D341Med (cell line): ENCODE measurements around the gene KRT8.
"Not testable (repeated sequence)": the region's sequence is repeated elsewhere in the genome, so short reads cannot be mapped to it uniquely, and the experiment has no call there.

Experiments used
- DNase-seq: peaks from one replicate; pipeline ENCODE4 v3.0.0; 2012; ENCODE audit warnings: low spot score

Gene KRT8

GRCh38 chr12:52874573-52875435, 30.1 kb downstream of the KRT8 start:
- DNase-seq = no peak

GRCh38 chr12:52873832-52874572, 30.9 kb downstream of the KRT8 start:
- DNase-seq = peak; percentile 71

- no peak for DNase-seq
These were observed 31.4 kb downstream of the KRT8 start for GRCh38 chr12:52873513-52873831.

- DNase-seq = no peak
These were observed 32.1 kb downstream of the KRT8 start for GRCh38 chr12:52872644-52873389.

- no peak for DNase-seq
These were observed 33.4 kb downstream of the KRT8 start for GRCh38 chr12:52871291-52872039.

GRCh38 chr12:52870361-52871290, 34.2 kb downstream of the KRT8 start:
- DNase-seq = peak; percentile 85

- DNase-seq = no peak
These were observed 37.2 kb downstream of the KRT8 start for GRCh38 chr12:52867642-52868041.

- DNase-seq = no peak
These were observed 37.7 kb downstream of the KRT8 start for GRCh38 chr12:52867152-52867551.

GRCh38 chr12:52865090-52865944, 39.6 kb downstream of the KRT8 start:
- peak; percentile 87 for DNase-seq

GRCh38 chr12:52862023-52862422, 42.9 kb downstream of the KRT8 start:
- no peak for DNase-seq

GRCh38 chr12:52861511-52861910, 43.4 kb downstream of the KRT8 start:
- no peak for DNase-seq

GRCh38 chr12:52860102-52860823, 44.6 kb downstream of the KRT8 start:
- no peak for DNase-seq

GRCh38 chr12:52857500-52857899, 47.4 kb downstream of the KRT8 start:
- no peak for DNase-seq

- DNase-seq = no peak
These were observed 48.1 kb downstream of the KRT8 start for GRCh38 chr12:52856787-52857186.

GRCh38 chr12:52856077-52856476, 48.8 kb downstream of the KRT8 start:
- DNase-seq = not testable (repeated sequence)

GRCh38 chr12:52851787-52852186, 53.1 kb downstream of the KRT8 start:
- DNase-seq = no peak

- DNase-seq = no peak
These were observed 54.2 kb downstream of the KRT8 start for GRCh38 chr12:52850681-52851080.

GRCh38 chr12:52849511-52849910, 55.4 kb downstream of the KRT8 start:
- no peak for DNase-seq

- DNase-seq = no peak
These were observed 56.1 kb downstream of the KRT8 start, which contains the start of gene KRT78 for GRCh38 chr12:52848661-52849255. TSS of gene KRT78 (minus strand) at chr12:52848994. CDS start at chr12:52848930, 64 bp downstream.
